GM21737 (cell line): ENCODE results near the gene HDHD5.

Source experiments
- ATAC-seq: cut with Tn5 transposase; IDR thresholded peaks from one replicate; pipeline ENCODE4 v1.9.1; 2021; ENCODE audit warnings: mild to moderate bottlenecking, moderate library complexity; ENCODE audit not compliant: unreplicated experiment

Gene HDHD5

DNA sequence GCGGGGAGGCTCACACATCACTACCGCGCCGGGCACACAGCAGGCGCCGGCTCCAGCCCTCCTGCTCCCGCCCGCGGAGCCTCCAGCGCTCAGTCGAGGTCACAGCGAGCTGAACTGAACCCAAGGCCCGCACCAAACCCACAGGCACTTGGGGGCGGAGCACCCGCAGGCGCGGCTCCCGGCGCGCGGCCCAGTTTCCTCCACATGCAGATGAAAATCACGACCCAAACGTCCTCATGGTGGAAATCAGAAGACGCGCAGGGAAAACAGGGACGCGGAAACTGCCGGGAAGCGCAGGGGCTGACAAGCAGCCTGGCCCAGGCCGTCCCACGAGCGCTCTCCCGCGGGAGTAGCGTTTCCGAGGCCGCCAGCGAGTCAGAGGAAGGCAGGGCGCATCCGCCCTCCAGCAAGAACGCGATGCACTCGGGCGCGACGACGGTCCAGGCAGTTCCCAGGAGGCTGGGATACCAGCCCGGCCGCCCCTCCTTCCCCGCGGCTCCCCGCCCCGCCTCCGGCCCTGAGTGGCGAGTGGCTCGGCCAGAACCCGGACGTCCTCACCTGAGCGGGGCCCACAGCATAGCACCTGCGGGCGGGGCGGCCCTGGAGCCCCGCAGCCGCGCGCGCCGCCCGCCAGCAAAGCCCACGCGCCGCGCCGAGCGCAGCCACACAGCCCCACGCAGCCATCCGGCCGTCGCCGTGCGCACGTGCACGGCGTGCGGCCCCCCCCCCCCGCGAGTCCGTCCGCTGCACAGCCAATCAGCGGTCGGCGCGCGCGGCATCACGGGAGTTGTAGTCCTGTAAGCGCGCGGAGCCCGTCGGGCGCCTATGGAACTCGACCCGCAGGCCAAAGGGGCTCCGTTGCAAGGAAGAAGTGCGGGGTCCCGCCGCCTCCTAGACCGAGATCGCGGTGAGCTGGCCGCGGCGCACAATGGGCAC, at the start of gene HDHD5:
Gene HDHD5, minus strand, starts transcription at position 710 of the 936 bp plus-strand sequence. Its CDS starts 26 bp downstream, at position 684.
- peak; percentile 71 for ATAC-seq

DNA sequence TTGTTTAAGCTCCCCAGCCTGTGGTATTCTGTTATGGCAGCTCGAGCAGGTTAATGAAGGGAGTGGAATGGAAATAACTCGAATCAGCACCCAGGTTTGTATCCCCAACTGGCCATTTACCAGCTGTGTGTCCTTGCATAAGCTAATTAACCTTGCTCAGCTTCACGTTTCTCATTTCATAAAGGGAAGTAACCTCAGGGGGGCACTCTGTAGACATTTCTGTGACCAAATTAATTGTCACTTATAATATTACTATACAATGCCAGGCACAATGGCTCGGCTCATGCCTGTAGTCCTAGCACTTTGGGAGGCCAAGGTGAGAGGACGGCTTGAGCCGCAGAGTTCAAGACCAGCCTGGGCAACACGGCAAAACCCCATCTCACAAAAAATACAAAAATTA, 46.4 kb upstream of the HDHD5 start:
- ATAC-seq = no peak

DNA sequence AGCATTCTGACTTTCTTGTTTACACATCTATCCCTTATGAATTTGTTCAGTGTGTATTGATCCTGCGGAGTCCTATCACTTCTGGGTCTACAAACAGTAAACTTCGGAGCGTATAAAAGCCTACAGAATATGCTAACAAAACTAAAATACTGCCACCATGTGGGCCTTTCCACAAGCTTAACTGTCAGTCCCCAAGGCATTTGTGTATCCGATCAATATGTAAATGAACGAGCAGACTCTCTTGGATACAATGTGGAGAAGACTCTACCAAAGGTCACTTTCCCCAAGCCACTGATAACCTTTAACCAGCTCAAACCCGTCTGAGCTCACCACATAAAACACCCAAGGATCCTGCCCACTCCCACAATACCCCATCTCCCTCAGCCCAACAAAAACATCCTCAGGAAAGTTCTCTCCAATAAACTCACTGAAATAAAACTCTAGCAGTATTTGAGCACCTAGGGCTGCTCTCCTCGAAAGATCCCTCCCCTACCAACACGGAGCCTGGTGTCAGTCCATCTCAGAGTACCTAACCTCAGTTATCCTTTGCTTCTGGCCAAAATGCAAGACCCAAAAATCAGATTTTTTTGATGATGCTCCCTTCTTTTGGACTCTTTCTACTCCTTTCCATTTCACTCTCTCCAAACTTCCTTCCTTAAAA, 42.3 kb upstream of the HDHD5 start:
- no peak for ATAC-seq

DNA sequence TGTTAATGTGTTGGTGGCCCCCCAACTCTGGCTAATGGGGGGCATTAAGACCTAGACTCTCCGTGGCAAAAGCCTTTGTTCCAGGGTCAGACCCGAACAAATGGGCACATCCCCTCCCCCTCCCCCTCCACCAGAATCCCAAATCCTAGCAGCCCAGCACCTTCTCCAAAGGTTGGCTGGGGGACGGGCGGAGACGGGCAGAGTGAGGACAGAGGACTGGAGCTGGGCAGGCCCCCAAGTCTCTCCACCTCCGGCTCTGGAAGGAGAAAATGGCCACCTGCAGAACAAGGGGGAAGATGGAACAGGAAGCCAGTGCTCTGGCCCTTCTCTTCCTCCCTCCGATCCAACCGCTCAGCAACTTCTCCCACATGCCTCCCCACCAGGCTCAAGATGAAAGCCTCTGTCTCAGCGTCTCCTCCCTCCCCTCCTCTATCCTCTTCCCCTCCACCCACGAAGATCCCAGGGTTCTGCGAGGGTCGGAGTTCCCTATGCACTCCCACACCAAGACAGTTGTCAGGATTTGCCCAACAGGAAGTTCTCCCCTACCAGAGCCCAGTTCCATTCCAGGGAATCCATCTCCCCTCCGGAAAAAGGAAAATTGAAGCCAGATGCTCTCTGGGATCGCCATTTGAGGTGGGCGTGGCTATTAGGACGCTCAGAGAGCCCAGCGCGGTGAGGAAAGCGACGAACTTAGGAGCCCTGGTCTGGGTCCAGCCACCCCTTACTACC, 40.1 kb upstream of the HDHD5 start:
- no peak for ATAC-seq

DNA sequence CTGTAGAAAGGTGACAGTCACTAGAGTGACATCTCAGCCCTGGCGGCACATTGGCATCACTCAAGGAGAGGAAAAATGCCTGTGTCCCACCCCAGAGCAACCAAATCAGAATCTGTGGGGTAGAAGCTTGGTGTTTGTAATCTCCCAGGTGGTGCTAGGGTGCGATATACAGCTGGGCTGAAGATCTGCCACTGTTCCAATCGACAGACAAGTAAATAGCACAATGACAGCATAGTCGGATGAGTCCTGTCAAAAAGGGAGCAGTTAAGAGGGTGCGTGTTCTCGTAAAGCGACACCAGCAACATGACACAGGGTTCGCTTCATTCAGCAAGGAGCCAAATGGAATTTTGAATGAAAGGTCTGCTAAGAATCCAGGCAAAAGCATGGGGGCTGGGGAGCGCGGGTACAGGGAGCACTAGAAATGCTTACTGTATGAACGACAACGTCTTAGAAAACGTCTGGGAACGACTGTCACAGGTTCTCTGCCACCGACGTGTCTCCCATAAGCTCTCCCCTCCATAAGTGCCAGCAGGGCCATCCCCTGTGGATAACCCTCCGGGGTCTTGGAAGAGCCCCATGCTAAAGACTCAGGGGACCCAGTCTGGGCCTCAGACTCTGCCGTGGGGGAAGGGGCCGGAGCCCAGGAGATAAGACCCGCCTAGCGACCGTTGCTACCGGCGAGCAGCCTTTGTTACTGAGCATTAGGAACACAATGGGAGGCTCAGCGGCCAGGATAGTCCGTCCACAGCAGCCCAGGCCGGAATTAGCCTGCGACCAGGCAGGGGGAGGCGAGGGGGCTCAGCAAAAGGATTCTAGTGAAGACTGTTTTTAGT, 39.3 kb upstream of the HDHD5 start:
- ATAC-seq = no peak

DNA sequence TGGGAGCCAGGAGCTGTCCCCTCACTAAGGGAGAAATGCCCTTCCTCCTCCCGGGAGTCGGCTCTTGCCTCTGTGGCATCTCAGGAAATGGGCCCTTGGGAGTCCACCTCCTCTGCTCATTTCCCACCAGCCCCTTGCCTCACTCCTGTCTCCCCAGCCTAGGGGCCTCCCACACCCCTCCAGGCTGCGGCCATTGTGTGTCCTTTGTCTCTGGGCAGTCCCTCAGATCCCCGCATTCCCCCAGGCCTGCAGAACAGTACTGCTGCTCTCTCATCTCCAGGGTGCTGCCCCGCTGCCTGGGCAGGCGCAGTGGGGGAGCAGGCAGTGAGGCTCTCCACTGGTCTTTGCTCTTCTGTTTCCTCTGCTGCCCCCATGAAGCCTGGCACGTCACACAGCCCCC, 35.1 kb upstream of the HDHD5 start:
- no peak for ATAC-seq

DNA sequence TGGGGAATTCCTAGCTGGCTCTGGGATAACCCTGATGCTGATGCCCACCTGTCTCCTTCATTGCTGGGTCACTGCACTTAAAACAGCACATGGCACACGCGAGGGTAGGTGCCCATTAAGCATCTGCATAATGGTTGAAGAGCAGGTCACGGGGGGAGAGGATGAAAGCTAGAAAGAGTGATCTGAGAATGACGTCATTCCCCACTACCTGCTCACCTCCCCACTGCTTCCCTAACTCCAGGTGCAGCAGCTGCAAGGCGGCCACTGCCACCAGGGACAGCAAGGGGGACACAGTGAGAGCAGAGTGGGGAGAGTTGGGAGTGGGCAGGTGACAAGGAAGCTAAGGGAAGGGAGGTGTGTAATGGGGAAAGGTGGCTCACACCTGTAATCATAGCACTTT, 33.1 kb upstream of the HDHD5 start:
- ATAC-seq = no peak

DNA sequence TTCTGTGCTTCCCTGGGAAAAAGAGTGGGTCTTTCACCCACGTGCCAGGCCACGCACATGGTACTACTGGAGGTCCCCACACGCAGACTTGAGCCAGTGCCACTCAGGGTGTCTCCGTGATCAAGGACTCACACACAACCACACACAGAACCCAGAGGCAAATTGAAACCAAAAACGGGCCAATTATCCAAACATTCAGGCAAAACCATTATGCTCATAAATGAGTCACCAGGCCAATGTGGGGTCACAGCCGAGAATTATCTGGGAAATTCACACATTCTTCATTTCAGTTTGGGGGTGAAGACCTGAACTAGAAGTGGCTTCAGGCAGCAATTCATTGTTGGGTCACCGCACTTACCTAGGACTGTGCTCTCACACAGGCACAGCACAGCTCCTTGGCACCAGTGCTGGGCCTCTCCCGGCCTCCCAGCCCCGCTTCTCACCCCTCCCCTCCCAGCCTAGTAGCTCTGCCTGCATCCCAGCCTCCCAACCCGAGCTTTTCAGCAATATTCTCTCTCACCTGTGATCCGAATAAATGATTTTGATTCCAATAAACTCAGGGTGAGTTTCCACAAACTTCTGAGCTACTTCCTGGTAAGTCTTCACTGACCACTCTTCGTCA, 32.2 kb upstream of the HDHD5 start:
- ATAC-seq = no peak

DNA sequence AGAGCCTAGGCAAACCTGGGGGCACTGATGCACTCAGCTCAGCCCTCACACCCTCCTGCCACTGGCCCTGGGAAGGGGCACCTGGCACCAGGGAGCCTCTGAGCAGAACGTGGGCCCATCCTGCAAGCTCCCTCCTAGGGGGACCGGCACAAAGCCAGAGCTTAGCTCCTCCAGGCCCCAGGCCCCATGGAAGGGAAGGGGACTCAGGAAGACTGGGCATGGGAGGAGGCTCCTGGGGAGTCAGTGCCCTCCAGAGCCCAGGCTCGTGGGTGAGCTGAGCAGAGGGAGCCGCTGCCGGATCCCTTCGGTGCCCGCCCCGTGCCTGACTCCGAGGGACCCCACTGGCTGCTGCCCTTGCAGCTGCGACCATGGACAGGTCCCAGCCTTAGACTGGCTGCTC, 31.6 kb upstream of the HDHD5 start:
- ATAC-seq = no peak

DNA sequence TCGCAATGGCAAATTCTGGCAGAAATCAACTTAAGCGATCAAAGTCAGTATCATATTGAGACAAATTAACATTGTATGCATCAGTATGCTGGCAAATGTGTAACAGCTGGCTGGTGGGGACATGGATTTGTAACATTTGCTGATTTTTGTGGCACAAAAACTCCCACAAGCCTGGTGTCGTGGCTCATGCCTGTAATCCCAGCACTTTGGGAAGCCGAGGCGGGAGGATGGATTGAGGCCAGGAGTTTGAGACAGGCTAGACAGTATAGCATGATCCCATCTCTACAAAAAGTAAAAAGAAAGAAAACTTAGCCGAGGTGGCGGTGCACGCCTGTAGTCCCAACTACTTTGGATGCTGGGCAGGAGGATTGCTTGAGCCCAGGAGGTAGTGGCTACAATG, 17.6 kb upstream of the HDHD5 start:
- ATAC-seq = no peak

DNA sequence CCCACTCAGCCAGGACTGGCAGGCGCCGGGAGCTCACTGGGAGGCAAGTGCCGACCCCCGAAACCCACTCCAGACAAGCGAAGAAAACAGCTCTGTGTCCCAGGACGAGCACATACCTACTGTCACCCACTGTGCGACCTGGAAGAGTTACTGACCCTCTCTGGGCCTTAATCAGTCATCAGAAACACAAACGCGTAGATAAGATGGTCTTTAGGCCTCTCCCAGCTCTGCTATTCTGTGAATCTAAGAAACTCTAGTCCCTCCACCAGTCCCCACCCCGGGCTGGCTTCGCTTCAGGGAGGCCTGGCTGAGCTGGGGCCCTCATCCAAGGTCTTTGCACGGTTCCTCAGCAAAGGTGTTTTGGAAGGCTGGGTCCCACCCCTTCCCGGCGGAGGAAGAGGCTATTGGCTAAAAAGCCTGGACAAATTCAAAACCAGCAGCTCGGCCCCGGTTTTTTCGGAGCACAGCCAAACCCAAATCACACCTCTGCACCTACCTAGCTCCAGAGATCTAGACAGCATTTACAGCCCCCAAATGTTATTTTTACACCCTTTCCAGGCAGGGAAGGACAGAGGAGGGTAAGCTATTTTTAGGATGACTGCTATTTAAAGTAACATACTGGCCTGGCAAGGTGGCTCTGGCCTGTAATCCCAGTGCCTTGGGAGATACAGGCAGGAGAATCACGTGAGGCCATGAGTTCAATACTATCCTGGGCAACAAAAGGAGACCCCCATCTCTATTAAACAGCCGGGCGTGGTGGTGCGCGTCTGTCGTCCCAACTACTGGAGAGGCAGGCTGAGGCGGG, 13.2 kb upstream of the HDHD5 start:
- ATAC-seq = no peak

DNA sequence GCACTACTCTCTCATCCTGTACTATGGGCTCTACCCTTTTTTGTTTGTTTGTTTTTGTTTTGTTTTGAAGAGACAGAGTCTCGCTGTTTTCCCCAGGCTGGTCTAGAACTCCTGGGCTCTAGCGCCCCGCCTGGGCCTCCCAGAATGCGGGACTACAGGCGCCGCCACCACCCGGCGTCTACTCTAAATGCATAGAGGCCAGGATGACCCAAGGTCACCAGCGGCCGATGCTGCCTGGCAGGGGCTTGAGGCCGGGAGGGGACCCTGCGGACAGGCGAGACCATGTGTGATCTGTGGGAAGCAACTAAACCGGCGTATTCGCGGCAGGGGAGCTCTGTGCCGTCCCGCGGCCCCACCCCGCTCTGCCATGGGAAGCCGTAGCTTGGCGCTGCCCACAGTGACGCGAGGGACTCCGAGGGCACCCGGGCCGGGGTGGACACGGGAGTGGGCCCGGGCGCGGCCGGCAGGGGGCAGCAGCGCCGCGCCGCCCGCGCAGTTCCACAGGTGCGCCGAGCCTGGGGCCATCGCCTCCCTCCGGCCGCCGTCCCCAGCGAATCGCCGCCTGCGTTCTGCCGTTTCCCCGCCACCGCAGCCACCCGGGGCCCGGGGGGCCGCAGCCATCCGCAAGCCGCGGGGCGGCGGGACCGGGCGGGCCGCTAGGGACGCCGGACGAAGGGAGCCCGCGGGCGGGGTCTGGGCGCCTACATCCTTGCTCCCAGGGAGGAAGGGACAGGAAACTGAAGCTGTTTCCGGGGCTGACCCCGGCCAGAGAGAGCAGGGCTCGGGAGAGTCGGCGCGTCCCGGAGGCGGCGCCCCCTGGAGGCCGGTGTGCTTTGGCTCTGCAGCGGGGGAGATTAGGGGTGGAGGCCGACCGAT, 12.3 kb upstream of the HDHD5 start:
- ATAC-seq = peak; percentile 91

DNA sequence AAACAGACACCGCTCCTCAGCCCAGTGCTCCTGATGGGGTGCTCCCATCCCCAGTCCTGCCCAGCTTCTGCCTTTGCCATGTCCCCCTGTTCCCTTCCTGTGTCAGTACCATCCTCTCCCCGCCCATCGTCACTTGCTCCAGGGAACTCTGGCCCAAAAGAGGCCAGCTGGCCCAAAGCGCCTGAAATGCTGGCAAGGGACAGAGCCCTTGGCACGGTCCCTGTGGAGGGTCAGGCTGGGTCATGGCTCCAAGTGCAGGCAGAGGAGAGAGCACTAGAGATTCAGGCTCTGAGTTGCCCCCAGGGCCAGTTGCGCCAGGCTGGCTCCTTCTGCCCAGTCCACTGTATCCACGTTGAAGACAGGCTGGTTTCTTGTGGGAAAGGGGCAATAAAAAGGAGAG, 8.4 kb upstream of the HDHD5 start:
- ATAC-seq = no peak

DNA sequence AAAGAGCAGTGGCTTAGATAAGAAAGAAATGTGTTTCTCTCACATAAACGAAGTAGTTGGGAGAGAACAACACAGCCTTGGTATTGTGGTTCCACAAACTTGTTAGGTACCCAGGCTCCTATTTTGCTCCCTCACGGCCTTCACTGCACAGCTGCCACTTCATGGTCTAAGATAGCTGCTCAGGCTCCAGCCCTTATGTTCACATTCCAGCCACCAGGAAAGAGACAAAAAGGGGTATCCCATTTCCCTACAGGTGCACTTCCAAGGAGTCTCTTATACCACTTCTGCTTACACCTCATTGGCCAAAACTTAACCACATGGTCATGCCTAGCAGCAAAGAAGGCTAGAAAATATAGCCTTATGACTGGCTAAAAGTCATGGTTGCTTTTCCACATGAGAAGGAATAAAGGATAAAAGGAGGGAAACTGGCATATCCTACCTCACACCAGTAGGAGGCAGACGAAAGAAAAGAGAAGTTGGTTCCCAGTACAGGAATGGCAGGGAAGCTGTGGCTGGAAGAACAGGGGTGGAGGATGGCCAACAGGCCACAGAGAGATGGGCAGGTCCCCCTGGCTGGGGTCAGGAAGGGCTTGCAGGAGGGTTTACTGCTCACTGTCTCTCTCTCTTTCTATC, 5.4 kb upstream of the HDHD5 start:
- ATAC-seq = no peak

DNA sequence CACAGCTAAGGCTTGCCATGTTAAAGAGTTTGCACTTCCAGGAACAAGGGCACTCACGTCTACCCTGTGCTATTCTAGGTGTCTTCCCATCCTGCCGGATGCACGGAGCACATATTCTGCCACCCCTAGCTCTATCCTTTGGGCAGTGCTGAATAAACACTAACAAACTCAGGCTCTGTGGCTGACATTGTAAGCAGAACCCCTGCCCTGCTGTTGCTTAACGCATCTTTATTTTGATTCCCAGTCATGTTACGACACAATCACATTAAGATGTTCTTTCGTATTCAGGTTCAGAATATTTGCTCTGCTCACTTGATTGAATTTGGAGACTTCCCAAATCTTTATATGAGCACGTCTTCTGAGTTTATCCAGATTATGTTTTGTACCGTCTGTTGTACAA, 3.7 kb upstream of the HDHD5 start:
- no peak for ATAC-seq

DNA sequence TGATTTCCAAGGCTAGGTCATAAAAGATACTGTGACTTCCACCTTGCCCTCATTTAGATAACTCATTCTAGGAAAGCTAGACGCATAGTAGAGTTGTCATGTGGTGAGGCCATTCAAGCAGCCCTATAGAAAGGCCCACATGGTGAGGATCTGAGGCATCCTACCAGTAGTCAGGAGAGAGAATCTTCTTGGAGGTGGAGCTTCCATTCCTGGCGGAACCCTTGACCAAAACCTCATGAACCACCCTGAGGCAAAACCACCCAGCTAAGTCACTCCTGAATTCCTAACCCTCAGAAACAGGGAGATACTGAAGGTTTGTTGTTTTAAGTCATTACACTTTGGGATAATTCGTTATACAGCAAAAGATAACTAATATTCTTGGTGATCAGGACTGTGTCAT, 2.9 kb upstream of the HDHD5 start:
- no peak for ATAC-seq

DNA sequence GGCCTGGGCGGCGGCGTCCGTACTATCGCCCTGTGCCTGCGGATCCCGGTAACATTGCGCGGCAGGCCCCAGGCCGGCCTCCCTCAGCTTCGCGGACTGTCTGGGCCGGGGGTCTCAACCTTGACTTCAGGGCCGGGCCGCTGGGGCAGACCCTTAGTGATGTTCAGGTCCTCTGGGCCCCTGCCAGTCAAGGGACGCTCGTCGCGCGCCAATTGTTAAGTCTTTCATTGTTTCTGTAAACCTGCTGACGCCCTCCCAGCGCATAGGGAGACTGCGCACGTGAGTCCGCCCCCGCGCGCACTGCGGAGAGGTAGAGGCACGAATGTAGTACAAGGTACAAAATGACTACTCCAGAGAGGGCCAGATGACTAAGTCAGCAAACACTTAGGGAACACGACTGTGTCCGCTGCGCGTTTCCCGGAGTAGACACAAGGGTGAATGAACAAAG, 451 bp upstream of the HDHD5 start:
- ATAC-seq = peak; percentile 46

DNA sequence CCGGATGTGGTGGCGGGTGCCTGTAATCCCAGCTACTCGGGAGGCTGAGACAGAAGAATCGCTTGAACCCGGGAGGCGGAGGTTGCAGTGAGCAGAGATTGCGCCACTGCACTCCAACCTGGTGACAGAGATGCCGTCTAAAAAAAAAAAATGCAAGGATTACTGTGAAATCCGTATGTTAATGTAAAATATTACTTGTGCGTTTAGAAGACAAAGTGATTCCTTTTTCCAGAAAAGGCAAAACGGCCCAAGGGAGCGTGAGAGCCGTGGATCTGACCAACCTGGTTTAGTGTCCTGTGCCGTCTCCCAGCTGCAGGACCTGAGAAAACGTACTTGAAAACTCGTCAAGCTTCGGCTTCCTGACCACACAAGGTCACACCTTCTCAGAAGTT, 905 bp downstream of the HDHD5 start:
- ATAC-seq = no peak
